Amniotic stem cell (primary cell): ENCODE data around the gene PPARD.
A peak's percentile ranks its signal among the peaks of the same experiment; 100 is the strongest.

ENCODE experiments used
- DNase-seq: peaks from one replicate; lab custom pipeline; 2025; lab: John Stamatoyannopoulos, UW

Gene PPARD

GRCh38 chr6:35354361-35355135 is 12.2 kb downstream of the PPARD start:
- no peak for DNase-seq

- DNase-seq: no peak
Observed at GRCh38 chr6:35356391-35356790, 14.0 kb downstream of the PPARD start.

- DNase-seq: no peak
Observed at GRCh38 chr6:35357677-35358076, 15.3 kb downstream of the PPARD start.

- DNase-seq: no peak
Observed at GRCh38 chr6:35358086-35358485, 15.7 kb downstream of the PPARD start.

DNA sequence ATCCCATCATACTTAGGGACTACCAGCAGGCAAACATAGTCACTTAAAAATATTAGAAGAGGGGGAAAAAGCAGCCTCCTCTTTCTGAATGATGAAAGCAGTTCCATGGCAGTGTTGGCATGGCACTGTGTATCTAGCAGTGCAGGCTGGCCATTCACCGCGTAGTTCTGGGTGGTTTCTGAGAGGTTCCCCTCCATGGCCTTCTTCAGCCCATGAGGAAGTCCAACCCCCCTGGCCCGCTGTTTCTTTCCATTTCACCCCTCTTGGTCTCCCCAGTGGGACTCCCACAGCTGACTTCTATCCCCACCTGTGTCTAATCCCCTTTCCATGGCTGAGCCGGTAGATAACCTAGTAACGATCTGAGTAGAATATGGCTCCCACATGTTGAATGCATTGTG is 17.0 kb downstream of the PPARD start:
- DNase-seq: no peak

DNA sequence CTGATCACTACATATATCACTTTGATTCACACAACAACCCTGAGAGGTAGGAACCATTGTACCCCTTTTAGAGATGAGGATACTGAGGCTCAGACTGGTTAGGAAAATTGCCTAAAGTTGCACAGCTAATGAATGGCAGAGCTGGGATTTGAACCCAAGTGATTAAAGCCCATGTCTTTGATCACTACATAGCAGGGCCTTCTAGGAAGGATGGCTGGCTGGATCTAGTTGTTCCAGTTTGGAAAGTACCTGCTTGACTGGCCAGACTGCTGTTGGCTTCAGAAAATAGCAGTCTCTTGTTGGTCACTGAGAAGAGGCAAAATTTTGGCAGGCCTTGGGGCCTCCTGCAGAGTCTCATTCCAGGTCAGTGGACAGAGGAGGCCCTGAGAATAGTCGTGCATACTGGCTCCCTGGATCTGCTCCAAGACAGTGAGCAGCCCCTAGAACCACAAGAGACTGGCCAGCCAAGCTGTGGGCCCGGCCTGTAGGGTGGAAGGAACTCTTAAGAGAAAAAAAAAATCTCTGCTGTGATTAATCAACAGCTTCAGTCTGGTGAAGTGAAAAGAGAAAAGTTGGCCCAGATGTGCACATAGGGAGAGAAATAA is 17.5 kb downstream of the PPARD start:
- no peak for DNase-seq

DNA sequence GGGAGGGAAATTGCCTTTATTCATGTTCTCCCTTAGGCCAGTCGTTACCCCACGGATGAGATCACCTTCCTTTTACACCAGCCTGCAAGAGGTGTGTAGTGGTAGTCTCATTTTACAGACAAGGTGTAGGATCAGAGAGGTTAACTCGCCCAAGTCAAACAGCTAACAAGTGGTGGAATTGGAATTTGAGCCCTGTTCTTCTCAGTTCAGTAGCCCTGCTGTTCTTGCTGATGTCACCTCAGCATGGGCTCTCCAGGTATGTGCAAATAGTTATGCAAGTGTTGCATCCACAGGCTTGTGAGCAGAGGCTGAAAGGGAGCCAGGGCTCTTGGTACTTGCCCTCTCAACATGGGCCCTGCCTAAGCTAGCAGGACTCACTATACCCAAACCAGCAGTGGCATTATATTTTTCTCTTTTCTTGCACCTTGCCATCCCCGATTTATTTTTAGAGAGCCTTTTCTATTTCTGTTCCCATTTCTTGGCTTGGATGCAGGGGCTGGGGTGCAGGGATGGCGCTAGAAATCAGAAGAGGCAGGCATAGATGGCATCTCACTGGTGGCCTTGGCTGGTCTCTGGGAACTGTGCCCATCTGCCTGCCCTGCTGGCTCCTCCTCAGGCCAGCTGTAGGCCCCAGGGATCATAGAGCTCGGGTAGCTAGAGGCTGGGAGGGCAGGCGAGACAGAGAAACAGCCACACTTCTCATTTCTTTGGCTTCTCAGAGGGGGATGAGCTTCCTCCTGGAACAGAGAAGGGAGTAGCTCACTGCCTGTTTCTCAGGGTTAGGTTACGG is 18.2 kb downstream of the PPARD start:
- no peak for DNase-seq

GRCh38 chr6:35362200-35362599 is 19.8 kb downstream of the PPARD start:
- no peak for DNase-seq

DNA sequence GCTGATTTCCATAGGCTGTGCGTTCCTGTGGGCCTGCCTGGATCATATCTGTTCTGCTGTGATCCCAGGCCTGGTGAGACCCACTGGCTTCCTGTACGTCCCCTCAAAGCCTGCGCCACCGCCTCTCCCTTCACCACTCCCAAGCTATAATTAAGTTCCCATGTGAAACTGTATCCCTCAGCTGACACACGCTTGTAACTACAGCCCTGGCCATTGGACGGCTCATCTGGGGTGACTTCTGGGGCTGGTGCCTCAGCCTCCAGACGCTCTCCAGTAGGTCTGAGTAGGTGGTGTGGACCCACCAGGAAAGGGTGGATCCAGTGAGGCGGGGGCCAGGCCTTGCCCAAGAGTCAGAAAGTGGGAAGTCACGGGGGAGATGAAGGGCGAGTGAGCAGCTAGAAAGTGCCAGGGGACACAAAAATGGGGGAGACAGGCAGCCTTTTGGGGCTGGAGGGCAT is 21.0 kb downstream of the PPARD start:
- DNase-seq: no peak

DNA sequence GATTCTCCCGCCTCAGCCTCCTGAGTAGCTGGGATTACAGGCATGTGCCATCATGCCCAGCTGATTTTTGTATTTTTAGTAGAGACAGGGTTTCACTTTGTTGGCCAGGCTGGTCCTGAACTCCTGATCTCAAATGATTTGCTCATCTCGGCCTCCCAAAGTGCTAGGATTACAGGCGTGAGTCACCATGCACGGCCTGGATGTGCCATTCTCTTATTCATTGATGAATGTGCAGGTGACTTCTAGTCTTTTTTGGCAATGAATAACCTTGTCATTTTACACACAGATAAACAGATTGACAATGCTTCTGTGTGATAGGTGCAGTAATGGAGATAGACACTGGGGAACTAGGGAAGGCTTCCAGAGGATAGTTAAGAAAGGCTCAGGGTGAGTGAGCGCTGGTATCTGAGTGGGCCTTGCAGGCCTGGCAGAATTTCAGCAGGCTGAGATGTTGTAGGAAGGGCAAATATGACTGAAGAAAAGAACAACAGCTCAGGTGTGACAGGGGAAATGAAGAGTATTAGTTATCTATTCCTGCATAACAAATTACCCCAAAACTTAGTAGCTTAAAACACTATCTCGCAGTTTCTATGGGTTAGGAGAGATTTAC is 23.3 kb downstream of the PPARD start:
- DNase-seq: no peak

DNA sequence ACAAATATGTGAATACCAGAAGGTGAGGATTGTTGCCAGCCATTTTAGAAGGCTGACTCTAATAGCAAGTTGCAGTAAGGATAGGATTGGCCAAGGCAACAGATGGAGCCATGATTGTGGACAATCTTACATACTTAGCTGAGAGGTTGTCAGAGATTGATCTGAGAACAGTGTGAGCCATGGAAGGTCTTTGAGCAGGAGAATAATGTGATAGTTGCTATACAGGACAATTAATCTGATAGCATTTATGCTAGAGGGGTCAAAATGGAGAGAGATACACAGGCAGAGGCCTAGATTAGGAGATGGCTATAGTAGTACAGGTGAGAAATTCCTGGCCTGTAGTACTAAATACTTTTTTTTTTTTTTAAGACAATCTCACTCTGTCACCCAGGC is 23.8 kb downstream of the PPARD start:
- DNase-seq: no peak

DNA sequence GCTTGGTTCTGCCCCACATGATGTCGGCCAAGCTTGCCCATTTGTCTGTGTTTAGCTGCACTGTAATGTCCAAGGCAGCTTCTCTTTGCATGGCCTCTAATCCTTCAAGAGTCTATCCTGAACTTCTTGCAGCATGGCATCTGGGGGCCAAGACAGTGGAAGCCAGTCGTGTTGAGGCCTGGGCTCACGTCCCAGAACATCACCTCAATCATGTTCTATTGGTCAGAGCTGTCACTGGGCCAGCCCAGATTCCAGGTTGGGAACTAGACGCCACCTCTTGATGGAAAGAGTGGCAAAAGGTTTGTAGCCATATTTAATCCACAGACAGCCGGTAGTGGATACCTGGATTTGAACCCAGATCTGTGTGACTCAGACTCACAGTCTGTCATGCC is 25.3 kb downstream of the PPARD start:
- no peak for DNase-seq

DNA sequence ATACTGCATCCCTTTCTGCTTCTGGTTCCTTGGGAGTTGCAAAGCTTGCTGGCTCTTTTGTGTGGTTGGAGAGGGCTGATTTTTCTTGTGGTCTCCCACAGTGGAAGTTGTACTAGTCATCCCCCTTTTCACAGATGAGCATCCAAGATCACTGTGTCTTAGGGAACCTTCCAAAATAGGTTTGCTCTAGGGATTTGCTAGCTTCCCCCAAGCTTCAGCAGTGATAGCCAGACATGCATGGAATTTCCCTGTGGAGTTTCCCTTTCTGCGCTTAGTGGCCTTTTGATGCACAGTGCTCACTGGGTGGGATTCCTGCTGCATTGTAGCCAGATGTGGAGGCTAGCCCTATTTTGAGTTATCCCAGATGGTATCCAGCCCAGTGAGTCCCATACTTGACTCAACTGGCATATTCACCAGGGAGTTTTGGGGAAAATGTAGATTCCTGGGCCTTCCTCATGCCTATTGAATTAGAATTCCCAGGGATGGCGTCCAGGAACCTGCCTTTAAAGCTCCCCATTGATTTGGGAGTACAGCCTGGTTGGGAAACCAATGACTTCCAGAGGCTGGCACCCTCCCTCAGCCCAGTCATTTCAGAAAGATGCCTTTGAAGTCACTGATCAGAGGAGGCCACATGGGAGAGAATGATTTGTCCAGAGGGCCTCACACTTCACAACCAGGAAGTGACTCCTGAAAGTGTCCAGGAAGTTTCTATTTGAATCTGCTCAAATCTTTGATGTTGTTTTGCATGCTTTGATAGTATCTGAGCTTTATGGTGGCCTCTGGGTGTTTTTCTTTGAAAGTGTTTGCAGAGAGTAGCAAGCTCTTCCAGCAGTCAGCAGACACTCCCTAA is 25.9 kb downstream of the PPARD start:
- DNase-seq: no peak

DNA sequence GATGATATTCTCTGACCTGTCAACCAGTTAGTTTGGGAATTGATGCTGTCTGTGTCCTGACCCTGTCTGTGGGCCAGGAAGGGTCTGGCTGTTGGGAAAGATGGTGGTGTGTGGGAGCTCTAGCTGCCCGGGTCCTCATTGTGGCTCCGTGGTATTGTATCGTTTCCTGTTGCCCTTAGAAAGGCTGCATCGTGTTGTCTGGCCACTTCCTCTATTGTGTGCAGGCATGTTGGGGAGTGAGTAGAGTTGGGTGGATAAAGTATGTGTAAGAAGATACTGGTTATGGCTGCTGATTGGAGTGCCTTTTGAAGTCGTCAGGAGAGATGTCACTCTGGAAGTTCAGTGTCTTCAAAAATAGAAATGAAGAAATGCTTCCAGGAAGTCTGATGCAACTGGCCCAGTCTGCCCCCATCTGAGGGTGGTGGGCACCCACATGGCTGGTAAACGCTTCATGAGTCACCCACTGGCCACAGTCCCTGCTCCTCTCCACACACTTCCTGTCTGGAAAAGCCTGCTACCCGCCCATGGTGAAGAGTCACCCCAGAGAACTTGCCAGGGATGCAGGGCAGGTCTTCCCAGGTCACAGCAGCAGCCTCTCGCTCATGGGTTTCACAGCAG is 27.9 kb downstream of the PPARD start:
- DNase-seq: peak; percentile 87

- DNase-seq: no peak
Observed at GRCh38 chr6:35370785-35371493, 28.6 kb downstream of the PPARD start.

DNA sequence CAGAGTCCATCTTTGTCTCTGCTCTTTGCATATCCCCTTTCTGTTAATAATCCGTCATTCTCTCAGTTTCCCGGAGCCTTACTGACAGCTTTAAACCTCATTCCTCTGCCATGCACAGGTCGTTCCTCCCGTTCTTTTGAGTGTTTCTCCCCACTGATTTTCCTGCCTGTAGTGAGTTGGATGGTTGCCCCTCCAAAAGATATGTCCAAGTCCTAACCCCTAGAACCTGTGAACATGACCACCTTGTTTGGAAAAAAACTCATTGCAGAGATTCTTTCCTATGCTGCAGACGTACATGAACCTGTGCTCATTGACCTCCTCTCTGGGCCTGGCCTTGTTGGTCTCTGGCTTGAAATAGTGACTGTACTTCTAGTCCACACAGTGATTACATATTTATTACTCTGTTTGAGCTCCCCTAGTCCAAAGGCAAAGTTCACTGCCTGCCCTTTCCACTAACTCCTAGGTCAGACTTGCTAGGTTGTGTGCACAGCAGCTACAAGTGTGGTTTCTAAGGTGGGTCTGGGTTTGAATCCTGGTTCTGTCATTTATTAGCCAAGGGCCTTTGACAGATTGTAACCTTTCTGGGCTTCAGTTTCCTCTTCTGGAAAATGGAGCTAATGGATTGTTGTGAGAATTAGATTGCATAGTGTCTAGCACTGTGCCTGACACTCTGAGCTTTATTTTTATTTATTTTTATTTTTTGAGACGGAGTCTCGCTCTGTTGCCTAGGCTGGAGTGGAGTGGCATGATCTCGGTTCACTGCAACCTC is 29.3 kb downstream of the PPARD start:
- DNase-seq: no peak

- no peak for DNase-seq
Observed at GRCh38 chr6:35372633-35373032, 30.3 kb downstream of the PPARD start.

DNA sequence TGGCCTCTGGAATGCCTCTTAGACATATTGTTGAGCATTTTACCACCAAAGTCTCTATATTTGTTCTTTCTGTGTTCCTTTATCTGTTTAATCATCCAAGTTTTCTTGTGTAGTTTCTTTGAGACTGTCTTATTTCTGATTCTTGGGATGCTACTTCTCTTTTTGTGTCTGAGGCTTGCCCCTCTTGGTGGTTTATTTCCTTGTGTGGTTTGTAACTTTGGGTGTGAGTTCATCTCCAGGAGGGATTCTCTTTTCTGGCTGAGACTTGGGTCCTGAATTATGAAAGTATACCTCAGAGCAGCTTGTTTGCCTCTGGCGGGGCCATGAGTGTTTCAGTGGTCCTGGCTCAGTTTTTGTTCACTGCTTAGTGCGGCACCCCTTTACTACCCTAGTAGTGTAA is 33.9 kb downstream of the PPARD start:
- DNase-seq: no peak

DNA sequence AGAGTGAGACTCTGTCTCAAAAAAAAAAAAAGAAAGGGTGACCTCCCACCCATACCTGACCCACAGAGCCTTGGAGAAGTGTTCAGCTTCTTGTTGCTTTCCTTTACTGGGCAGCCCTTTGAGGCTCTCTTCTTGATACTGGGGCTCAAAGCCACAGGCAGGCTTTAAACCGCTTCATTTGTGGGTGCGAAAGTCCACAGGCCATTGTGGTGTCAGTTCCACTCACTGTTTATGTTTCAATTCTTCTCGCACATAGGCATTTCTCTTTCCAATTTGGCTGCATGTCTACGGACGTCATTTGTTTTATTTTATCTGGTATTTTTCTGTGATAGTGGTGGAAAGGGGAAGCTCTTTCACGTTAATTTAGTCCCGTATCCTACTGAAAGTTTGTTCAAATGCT is 34.6 kb downstream of the PPARD start:
- no peak for DNase-seq

GRCh38 chr6:35378261-35378660 is 35.9 kb downstream of the PPARD start:
- no peak for DNase-seq
